ENCODE results near the gene SCG3. TPM values are rescaled to one million over a fixed set of nuclear protein-coding genes. Genes with fewer than 3 reads are reported as not detected.

SCG3 gene
- polyA plus RNA-seq, 3 donors, result 0.26 TPM; not detected in 2

GRCh38 chr15:51756482-51756881, 75.2 kb downstream of the SCG3 start:
- DNase-seq, result no peak

- no peak for DNase-seq
Observed at GRCh38 chr15:51757450-51757849, 76.1 kb downstream of the SCG3 start.

- DNase-seq, result no peak
Observed at GRCh38 chr15:51758645-51759044, 77.3 kb downstream of the SCG3 start.

- no peak for DNase-seq
Observed at GRCh38 chr15:51759557-51760070, 78.3 kb downstream of the SCG3 start.

GRCh38 chr15:51760805-51761204, 79.5 kb downstream of the SCG3 start:
- no peak for DNase-seq

- DNase-seq, result no peak
Observed at GRCh38 chr15:51765751-51766150, 84.4 kb downstream of the SCG3 start.

GRCh38 chr15:51766341-51766740, 85.0 kb downstream of the SCG3 start:
- DNase-seq, result no peak

GRCh38 chr15:51768018-51768417, 86.7 kb downstream of the SCG3 start:
- no peak for DNase-seq

Other genes with a start within 250 kb of the SCG3 start
- 10 to 100 TPM; 45.5 to 88.2 (median 82.4) TPM for gene DMXL2, start 58.7 kb upstream of the SCG3 start, polyA plus RNA-seq (ENCODE audit: insufficient read length in 3 of 3)
- 1 to 10 TPM; 3.1 to 4.5 (median 3.8) TPM for gene LYSMD2, start 56.2 kb downstream of the SCG3 start, polyA plus RNA-seq (ENCODE audit: insufficient read length in 3 of 3)
- gene TMOD2, start 70.1 kb downstream of the SCG3 start, polyA plus RNA-seq (ENCODE audit: insufficient read length in 3 of 3), result 1 to 10 TPM; 4.3 to 5.2 (median 4.4) TPM
- gene TMOD3, start 148.2 kb downstream of the SCG3 start, polyA plus RNA-seq (ENCODE audit: insufficient read length in 3 of 3), result 10 to 100 TPM; 42.8 to 50.9 (median 48.5) TPM

All from renal pelvis (tissue), 4 donors.